HG03196 (cell line): ENCODE data around the gene CTDNEP1.

Source experiments
- ATAC-seq: cut with Tn5 transposase; IDR thresholded peaks from one replicate; pipeline ENCODE4 v1.9.1; 2021; ENCODE audit not compliant: unreplicated experiment

Gene CTDNEP1

DNA sequence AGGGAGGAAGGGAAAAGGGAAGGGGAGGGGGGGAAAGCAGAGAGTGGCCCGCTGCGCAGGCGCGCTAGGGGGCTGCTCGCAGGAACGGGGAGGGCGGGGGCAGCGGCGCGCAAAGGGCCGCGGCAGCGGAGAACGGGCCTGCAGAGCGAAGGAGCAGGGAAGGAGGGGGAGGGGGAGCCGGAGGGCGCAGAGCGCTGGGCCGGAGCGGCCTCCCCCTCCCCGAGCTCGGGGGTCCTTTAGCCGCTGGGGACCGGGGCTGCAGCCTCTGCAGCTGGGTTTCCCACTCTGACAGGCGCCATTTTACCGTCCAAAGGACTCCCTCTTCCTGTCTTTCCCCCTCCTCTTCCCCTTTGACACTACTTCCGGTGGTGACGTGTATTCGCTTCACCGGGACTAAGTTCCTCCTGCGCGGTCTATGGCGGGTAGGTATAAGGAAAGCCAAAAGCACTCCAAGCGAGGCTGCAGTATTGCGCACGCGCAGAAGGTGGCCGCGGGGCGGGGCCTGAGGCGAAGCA is at the start of gene CTDNEP1:
Gene CTDNEP1 (minus strand): TSS at position 74 of the 515 bp plus-strand sequence. CDS start 438 bp downstream, outside the sequence.
- peak; percentile 85 for ATAC-seq

DNA sequence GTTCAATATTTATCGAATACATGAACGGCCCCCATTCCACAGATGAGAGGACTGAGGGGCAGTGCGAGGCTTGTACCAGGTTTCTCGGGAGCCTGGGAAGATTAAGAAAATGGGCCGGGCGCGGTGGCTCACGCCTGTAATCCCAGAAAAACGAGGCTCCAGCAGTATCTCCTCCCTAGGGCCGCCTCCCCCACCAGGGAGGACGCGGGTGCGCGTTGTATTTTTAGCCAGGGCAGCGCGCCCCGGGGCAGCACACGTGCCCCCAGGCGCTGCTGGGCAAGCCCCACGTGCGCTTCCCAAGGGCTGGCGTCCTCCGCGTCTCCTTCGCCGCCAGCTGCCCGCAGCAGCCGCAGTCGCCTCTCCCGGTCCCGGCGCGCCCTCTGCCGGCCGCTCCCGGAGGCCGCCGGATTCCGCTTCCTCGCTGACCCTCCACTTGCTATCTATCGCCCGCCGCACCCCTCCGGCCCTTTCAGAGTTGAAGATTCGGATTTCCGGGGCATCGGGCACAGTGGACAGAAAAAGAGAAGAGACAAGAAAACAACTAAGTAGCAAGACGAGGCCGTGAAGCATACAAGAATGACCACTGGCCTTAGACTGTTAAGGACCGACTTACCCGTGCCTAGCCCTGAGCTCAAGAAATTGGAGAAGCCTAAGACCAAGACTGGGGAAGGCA is 44.8 kb upstream of the CTDNEP1 start:
- ATAC-seq = peak; percentile 48

DNA sequence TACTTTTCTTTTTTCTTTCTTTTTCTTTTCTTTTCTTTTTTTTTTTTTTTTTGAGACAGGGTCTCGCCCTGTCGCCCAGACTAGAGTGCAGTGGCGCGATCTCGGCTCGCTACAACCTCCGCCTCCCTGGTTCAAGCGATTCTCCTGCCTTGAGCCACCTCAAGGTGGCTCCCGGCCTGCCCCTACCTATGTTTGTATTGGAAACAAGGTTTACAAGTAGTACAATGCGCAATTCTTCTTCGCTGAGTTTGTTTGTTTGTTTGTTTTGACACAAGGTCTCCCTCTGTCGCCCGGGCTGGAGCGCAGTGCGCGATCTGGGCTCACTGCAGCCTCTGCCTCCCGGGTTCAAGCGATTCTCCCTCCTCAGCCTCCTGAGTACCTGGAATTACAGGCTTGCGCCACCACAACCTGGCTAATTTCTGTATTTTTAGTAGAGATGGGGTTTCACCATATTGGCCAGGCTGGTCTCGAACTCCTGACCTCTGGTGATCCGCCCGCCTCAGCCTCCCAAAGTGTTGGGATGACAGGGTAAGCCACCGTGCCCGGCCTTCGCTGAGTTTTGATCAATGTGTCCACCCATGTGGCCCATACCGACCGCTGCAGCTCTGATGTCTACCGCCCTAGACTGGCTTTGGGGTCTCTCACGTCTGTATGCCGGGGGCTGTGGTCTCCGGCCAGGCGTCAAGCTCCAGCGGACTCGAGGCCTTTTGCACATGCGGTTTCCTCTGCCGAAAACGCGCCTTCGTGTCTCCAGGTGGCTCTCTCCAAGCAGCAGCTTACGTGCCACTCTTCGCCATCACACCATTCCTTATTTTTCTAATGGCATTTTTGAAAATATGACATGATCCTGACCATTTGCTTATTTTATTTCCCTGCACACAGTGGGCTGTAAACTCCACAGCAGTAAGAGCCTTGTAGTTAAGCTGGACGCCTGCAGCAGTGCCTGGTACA is 44.0 kb upstream of the CTDNEP1 start:
- no peak for ATAC-seq

- no peak for ATAC-seq
Measured at GRCh38 chr17:7294614-7295153, 43.1 kb upstream of the CTDNEP1 start, which contains the start of gene YBX2. YBX2 (minus strand) TSS chr17:7294639; CDS start chr17:7294500, 139 bp downstream.

GRCh38 chr17:7293816-7294613 is 42.5 kb upstream of the CTDNEP1 start:
- ATAC-seq = no peak

- no peak for ATAC-seq
Measured at GRCh38 chr17:7293159-7293558, 41.6 kb upstream of the CTDNEP1 start.

- no peak for ATAC-seq
Measured at GRCh38 chr17:7292729-7293128, 41.2 kb upstream of the CTDNEP1 start.

GRCh38 chr17:7292194-7292593 is 40.7 kb upstream of the CTDNEP1 start:
- no peak for ATAC-seq

GRCh38 chr17:7290685-7291084 is 39.2 kb upstream of the CTDNEP1 start:
- no peak for ATAC-seq

DNA sequence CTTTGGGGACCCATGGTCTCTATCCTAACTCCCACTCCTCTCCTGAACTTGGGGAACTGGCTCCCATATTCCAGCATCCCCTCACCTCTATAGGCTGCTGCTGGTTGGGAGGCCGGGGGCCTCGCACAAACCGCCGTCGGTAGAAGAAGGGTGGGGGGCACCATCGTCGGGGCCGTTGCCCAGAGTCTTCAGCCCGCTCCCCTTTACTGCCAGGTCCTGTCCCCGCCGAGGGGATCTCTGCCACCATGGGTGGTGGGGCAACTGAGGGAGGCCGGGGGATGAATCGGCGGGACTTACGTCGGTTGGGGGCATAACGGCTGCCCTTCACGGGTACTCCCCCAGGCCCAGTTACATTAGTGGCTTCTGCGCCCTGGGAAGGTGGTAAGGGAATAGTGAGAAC is 38.6 kb upstream of the CTDNEP1 start:
- ATAC-seq = no peak

DNA sequence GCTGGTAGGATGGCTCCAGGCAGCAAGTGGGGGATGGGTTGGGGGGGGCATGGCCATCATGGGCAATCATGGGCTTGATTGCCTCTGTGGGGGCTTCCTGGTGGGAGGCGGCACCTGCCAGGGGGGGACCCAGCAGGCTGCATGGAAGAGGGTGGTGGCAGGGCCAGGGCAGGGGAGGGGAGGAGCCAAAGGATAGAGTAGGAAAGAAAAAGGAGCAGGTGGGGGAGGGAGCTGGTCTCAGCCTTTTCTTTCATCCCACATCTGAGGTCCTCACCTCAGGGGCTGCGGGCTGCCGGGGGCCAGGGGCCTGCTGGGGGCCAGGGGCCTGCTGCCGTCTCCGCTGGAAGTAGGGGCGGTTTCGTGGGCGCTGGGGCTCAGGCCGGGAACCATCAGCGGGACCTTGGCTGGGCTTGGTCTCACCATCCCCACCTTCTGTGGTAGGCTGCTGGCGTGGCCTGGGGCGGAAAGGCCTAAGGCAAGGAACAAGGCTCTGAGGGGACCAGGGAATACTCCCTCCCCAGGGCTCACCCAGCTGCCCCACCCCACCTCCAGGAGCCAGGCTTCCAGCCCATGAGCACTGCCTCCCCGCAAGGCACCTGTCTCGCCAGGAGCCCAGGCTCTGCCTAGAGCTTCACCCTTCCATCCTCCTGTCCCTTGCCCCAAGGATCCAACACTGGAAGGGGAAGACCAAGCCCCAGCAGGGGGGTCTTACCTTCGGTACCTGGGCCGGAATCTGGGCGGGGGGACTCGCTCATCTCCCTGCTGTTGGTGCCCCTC is 37.9 kb upstream of the CTDNEP1 start:
- no peak for ATAC-seq

GRCh38 chr17:7285679-7286078 is 34.1 kb upstream of the CTDNEP1 start:
- ATAC-seq = no peak

GRCh38 chr17:7284911-7285310 is 33.4 kb upstream of the CTDNEP1 start:
- ATAC-seq = no peak

DNA sequence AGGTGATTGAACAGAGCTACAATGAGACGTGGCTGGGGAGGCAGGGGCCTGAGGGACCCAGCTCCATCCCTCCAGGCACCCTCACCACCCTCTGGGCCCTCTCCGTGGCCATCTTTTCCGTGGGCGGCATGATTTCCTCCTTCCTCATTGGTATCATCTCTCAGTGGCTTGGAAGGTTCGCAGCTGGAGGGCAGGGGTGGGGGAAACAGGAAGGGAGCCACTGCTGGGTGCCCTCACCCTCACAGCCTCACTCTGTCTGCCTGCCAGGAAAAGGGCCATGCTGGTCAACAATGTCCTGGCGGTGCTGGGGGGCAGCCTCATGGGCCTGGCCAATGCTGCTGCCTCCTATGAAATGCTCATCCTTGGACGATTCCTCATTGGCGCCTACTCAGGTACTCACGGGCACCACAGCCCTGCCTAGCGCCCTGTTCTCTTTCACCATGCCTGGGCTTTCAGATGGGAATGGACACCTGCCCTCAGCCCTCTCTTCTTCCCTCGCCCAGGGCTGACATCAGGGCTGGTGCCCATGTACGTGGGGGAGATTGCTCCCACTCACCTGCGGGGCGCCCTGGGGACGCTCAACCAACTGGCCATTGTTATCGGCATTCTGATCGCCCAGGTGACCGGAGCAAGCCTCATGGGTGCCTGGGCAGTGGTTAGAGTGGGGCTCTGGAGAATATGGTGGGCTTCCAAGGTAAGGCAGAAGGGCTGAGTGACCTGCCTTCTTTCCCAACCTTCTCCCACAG is 32.1 kb upstream of the CTDNEP1 start:
- no peak for ATAC-seq

GRCh38 chr17:7282752-7283321 is 31.3 kb upstream of the CTDNEP1 start:
- no peak for ATAC-seq

DNA sequence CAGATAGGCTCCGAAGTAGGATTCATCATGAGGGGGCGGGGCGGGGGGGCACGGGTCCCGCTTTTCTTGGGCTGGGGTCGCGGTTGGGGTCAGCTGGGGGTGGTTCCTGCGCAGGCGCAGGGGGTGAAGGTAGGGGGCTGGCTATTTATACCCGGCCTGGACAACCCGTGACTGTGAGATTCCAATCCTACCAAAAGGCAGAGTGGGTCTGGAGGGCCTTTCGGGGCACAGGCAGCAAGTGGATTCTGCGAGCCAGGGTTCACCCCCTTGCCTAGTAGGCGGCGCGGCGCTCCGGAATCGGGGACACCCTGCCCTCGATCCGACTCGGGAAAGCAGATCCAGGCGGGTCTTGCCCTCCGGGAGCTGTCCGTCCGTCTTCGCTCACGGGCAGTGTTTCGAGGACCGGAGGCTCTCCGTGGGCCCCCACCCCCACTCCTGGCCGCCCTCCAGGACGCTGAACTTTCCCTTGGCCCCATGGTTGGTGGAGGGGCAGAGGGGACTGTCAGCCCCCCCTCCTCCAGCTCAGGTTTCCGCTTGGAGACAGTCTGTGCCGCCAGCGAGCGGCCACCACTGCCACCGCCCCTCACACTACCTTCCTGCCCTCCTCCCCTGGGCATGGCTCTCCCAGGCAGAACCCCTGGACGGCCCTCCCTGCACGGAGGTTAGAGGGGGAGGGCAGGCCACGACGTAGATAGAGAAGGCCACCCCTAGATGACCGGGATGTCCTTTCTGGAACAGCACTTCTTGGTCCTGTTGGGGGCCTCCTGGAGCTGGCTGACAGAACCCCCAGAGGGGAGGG is 30.6 kb upstream of the CTDNEP1 start:
- no peak for ATAC-seq

- no peak for ATAC-seq
Measured at GRCh38 chr17:7281074-7281952, 29.8 kb upstream of the CTDNEP1 start, which contains the start of gene SLC2A4. SLC2A4 (plus strand) TSS chr17:7281718; CDS start chr17:7281935, 217 bp downstream.
